ENCODE results near the gene VAMP2.

DNA sequence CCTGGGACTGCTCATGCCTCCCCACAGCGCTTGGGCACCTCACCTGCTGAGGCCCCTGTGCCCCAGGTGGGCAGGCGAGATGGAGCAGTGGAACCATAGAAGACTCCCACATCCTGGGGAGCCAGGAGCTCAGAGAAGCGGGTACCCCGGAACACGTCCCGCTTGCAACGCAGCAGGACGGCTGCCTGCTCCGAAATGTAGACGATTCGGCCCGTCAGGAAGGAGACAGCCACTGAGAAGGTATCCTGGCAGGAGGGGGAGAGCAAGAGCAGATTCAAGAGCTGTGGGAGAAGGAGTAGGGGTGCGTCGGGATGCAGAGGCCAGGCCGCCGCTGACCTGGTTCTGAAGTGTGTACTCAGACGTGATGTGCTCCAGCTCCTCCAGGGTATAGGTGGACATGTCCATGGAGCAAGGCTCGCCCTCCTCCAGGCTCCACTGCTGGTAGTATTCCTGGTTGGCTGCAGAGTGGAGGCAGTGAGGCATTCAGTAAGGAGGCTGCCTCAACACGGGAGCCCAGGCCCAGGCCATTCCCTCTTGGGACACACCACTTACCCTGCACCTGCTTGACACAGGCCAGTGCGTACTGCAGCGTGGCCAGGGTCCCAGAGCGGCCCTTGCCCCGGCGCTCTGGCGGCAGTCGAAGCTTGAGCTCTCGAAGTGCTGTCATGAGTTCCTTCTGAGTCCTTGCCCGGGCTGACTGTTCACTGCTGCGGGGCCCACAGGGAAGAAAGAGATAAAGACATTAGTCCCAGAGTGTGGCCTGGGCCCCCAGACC lies 13.1 kb downstream of the VAMP2 start:
- TF ChIP-seq EZH2 (IDR thresholded peaks at IDR 0.05; ENCODE audit: insufficient read depth, low read length), result no peak
- TF ChIP-seq, protein P1, sequence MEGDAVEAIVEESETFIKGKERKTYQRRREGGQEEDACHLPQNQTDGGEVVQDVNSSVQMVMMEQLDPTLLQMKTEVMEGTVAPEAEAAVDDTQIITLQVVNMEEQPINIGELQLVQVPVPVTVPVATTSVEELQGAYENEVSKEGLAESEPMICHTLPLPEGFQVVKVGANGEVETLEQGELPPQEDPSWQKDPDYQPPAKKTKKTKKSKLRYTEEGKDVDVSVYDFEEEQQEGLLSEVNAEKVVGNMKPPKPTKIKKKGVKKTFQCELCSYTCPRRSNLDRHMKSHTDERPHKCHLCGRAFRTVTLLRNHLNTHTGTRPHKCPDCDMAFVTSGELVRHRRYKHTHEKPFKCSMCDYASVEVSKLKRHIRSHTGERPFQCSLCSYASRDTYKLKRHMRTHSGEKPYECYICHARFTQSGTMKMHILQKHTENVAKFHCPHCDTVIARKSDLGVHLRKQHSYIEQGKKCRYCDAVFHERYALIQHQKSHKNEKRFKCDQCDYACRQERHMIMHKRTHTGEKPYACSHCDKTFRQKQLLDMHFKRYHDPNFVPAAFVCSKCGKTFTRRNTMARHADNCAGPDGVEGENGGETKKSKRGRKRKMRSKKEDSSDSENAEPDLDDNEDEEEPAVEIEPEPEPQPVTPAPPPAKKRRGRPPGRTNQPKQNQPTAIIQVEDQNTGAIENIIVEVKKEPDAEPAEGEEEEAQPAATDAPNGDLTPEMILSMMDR (IDR thresholded peaks at IDR 0.05; ENCODE audit: insufficient read depth, low read depth, low read length), result no peak
